HCT116 (cell line): Measurements from ENCODE around the gene COL4A1. TPM values are rescaled to one million over a fixed set of nuclear protein-coding genes. Genes with fewer than 3 reads are reported as not detected.

Experiments used
- ATAC-seq: fragments of 200-7000 bp; cut with Tn5 transposase; 2 replicates; pipeline ENCODE4 v1.9.1; 2020; ENCODE audit warnings: mild to moderate bottlenecking, moderate library complexity
- BruUV-seq: library from RNA; stranded (reverse); fragments of 400-500 nt; replicated peaks from 2 replicates; lab custom pipeline; 2021; lab: Mats Ljungman, UMichigan
- CTCF ChIA-PET: fragments of 300-600 bp; sonication (Branson Sonifier 250); formaldehyde crosslinking; loops from one replicate; lab custom pipeline; 2021; ENCODE audit warnings: antibody characterized with exemption; lab: Charles Lee
- POLR2A ChIA-PET: fragments of 300-600, 350-600 bp; sonication (Branson Sonifier 250); formaldehyde crosslinking; loops from one replicate; lab custom pipeline; 2021; ENCODE audit warnings: antibody characterized with exemption; lab: Charles Lee
- RAD21 ChIA-PET, 2 experiments: fragments of 300-600 bp; sonication (Branson Sonifier 250); formaldehyde crosslinking; loops; one replicate each; lab custom pipeline; 2023; ENCODE audit warnings: low total read pairs in 2 of 2; ENCODE audit not compliant: uncharacterized antibody in 2 of 2, unreplicated experiment in 2 of 2, low non-redundant PET in 1 of 2; lab: Charles Lee
- DNase-seq: peaks from one replicate; pipeline ENCODE4 v3.0.0-alpha.2; 2010; ENCODE audit warnings: low read depth, low spot score
- H2AFZ ChIP-seq: fragments of 200-600 bp; shearing (Covaris generic), sonication (generic); 2 replicates; pipeline ENCODE4 v1.6.1; 2017; ENCODE audit warnings: low read depth, mixed run types, mixed read lengths, antibody characterized with exemption, low read length; ENCODE audit not compliant: poor library complexity, severe bottlenecking
- H3K27ac ChIP-seq: 2 replicates; pipeline ENCODE4 v1.5.1; 2012; ENCODE audit warnings: low read depth, low read length
- H3K27me3 ChIP-seq: fragments of 200-600 bp; sonication (generic); 2 replicates; pipeline ENCODE4 v1.6.1; 2016; ENCODE audit warnings: mixed run types, low read length, mixed read lengths; ENCODE audit not compliant: insufficient read depth
- H3K36me3 ChIP-seq, 2 experiments: fragments of 200-500 bp in 1 of 2; fragments of 200-600 bp in 1 of 2; sonication (Bioruptor generic) in 1 of 2; sonication (generic) in 1 of 2; 2 replicates each; pipeline versions ENCODE4 v1.5.1 to v1.6.1; 2014 to 2016; ENCODE audit warnings: low read length in 2 of 2, inconsistent platforms in 1 of 2, mixed read lengths in 1 of 2, mixed run types in 1 of 2; ENCODE audit not compliant: insufficient read depth in 2 of 2, control insufficient read depth in 1 of 2
- H3K4me1 ChIP-seq, 2 experiments: fragments of 200-600 bp in 1 of 2; sonication (generic) in 1 of 2; 2 replicates each; pipeline versions ENCODE4 v1.5.1 to v1.6.1; 2012 to 2017; ENCODE audit warnings: low read length in 2 of 2, inconsistent platforms in 1 of 2, mild to moderate bottlenecking in 1 of 2, mixed read lengths in 1 of 2, mixed run types in 1 of 2, moderate library complexity in 1 of 2; ENCODE audit not compliant: insufficient read depth in 2 of 2, control insufficient read depth in 1 of 2
- H3K4me2 ChIP-seq: fragments of 200-600 bp; sonication (generic); 2 replicates; pipeline ENCODE4 v1.6.1; 2017; ENCODE audit warnings: mixed run types, low read length, mixed read lengths
- H3K4me3 ChIP-seq, 2 experiments: fragments of 200-600 bp in 1 of 2; sonication (generic) in 1 of 2; replicated peaks in 1 of 2; 2 replicates each; pipeline ENCODE4 v1.5.1; 2011 to 2016; ENCODE audit warnings: low read length in 2 of 2, control low read depth in 1 of 2, low read depth in 1 of 2, mild to moderate bottlenecking in 1 of 2, mixed read lengths in 1 of 2, mixed run types in 1 of 2
- H3K79me2 ChIP-seq: fragments of 200-600 bp; sonication (generic); 2 replicates; pipeline ENCODE4 v1.6.1; 2017; ENCODE audit warnings: mild to moderate bottlenecking, mixed run types, low read length, moderate library complexity, mixed read lengths; ENCODE audit not compliant: insufficient read depth
- H3K9ac ChIP-seq: fragments of 200-600 bp; sonication (generic); 2 replicates; pipeline ENCODE4 v1.6.1; 2016; ENCODE audit warnings: low read length, mixed read lengths
- H3K9me2 ChIP-seq: fragments of 200-600 bp; sonication (generic), shearing (Covaris generic); 2 replicates; pipeline ENCODE4 v1.6.1; 2017; ENCODE audit warnings: mixed run types, mild to moderate bottlenecking, moderate library complexity; ENCODE audit not compliant: insufficient read depth
- H3K9me3 ChIP-seq, 2 experiments: fragments of 200-500 bp in 1 of 2; fragments of 200-600 bp in 1 of 2; sonication (Bioruptor generic) in 1 of 2; sonication (generic) in 1 of 2; 2 replicates each; pipeline ENCODE4 v1.6.1; 2014 to 2017; ENCODE audit warnings: low read length in 2 of 2, mixed read lengths in 2 of 2, inconsistent platforms in 1 of 2, low read depth in 1 of 2, mild to moderate bottlenecking in 1 of 2, mixed run types in 1 of 2, moderate library complexity in 1 of 2; ENCODE audit not compliant: control insufficient read depth in 1 of 2, insufficient read depth in 1 of 2
- H4K20me1 ChIP-seq: fragments of 200-600 bp; sonication (generic), shearing (Covaris generic); 2 replicates; pipeline ENCODE4 v1.6.1; 2017; ENCODE audit warnings: mixed run types, mild to moderate bottlenecking, moderate library complexity; ENCODE audit not compliant: insufficient read depth
- CBX3 ChIP-seq: IDR thresholded peaks from 2 replicates; pipeline ENCODE4 v1.6.1; 2012; ENCODE audit warnings: low read depth
- CEBPB ChIP-seq: IDR thresholded peaks from 2 replicates; pipeline ENCODE4 v1.6.1; 2012; ENCODE audit warnings: low read depth
- CTCF ChIP-seq, 3 experiments: fragments of 200-600 bp in 1 of 3; sonication (generic) in 1 of 3; IDR thresholded peaks in 2 of 3; conservative IDR thresholded peaks in 1 of 3; 2 replicates each; pipeline ENCODE4 v1.5.1; 2012 to 2017; ENCODE audit warnings: low read depth in 2 of 3, low read length in 2 of 3, antibody characterized with exemption in 1 of 3, borderline replicate concordance in 1 of 3, control low read depth in 1 of 3, mild to moderate bottlenecking in 1 of 3, mixed read lengths in 1 of 3, mixed run types in 1 of 3, moderate library complexity in 1 of 3; ENCODE audit not compliant: insufficient read depth in 1 of 3
- EGR1 ChIP-seq: IDR thresholded peaks from 2 replicates; pipeline ENCODE4 v1.6.1; 2012; ENCODE audit warnings: low read depth
- ELF1 ChIP-seq: IDR thresholded peaks from 2 replicates; pipeline ENCODE4 v1.6.1; 2012; ENCODE audit warnings: low read depth, borderline replicate concordance
- EZH2 ChIP-seq: fragments of 200-600 bp; sonication (generic); IDR thresholded peaks from 2 replicates; pipeline ENCODE4 v1.6.1; 2017; ENCODE audit warnings: antibody characterized with exemption, mixed run types
- EZH2phosphoT487 ChIP-seq: fragments of 200-600 bp; IDR thresholded peaks from 2 replicates; pipeline ENCODE4 v1.6.1; 2018; ENCODE audit warnings: antibody characterized with exemption, borderline replicate concordance
- FOSL1 ChIP-seq: IDR thresholded peaks from 2 replicates; pipeline ENCODE4 v1.6.1; 2012; ENCODE audit warnings: low read depth
- JUND ChIP-seq: IDR thresholded peaks from 2 replicates; pipeline ENCODE4 v1.6.1; 2012
- MAX ChIP-seq: IDR thresholded peaks from 2 replicates; pipeline ENCODE4 v1.6.1; 2012
- POLR2A ChIP-seq: IDR thresholded peaks from 2 replicates; pipeline ENCODE4 v1.7.0; 2011; ENCODE audit warnings: borderline replicate concordance; ENCODE audit not compliant: insufficient read depth, insufficient read length; ENCODE audit errors: extremely low read depth
- POLR2AphosphoS5 ChIP-seq: IDR thresholded peaks from 2 replicates; pipeline ENCODE4 v1.6.1; 2011; ENCODE audit warnings: mild to moderate bottlenecking, low read depth, low read length, moderate library complexity
- RAD21 ChIP-seq: IDR thresholded peaks from 2 replicates; pipeline ENCODE4 v1.6.1; 2012; ENCODE audit warnings: low read depth, mild to moderate bottlenecking
- SIN3A ChIP-seq: IDR thresholded peaks from 2 replicates; pipeline ENCODE4 v1.6.1; 2012; ENCODE audit warnings: low read depth
- SP1 ChIP-seq: IDR thresholded peaks from 2 replicates; pipeline ENCODE4 v1.6.1; 2012; ENCODE audit warnings: low read depth
- SRF ChIP-seq: IDR thresholded peaks from 2 replicates; pipeline ENCODE4 v1.6.1; 2012; ENCODE audit warnings: low read depth
- TCF7L2 ChIP-seq: IDR thresholded peaks from 2 replicates; pipeline ENCODE4 v1.7.0; 2011; ENCODE audit warnings: borderline replicate concordance, inconsistent platforms; ENCODE audit not compliant: insufficient read depth, insufficient read length; ENCODE audit errors: extremely low read depth
- ZFX ChIP-seq: fragments of 450-650 bp; IDR thresholded peaks from 2 replicates; pipeline ENCODE4 v1.6.1; 2017
- ZNF274 ChIP-seq: fragments of 200-500 bp; sonication (Bioruptor generic); IDR thresholded peaks from 2 replicates; pipeline ENCODE4 v1.6.1; 2014; ENCODE audit warnings: mild to moderate bottlenecking, low read depth, low read length, inconsistent platforms
- intact Hi-C: fragments of 100-400 bp; cut with micrococcal nuclease; formaldehyde crosslinking; loops from 2 replicates; pipeline ENCODE4 v1.10.0; 2022
- total RNA-seq: library from RNA; stranded (reverse); gene quantifications from one replicate; pipeline ENCODE4 v1.2.1, GENCODE V29; 2021; ENCODE audit not compliant: unreplicated experiment
- TF ChIP-seq, protein P1 (sequence below): IDR thresholded peaks from 2 replicates; pipeline ENCODE4 v1.6.1; 2012; ENCODE audit warnings: low read depth

Gene COL4A1
- total RNA-seq, 1 experiment from 2014 or later, result 0.57 TPM

DNA sequence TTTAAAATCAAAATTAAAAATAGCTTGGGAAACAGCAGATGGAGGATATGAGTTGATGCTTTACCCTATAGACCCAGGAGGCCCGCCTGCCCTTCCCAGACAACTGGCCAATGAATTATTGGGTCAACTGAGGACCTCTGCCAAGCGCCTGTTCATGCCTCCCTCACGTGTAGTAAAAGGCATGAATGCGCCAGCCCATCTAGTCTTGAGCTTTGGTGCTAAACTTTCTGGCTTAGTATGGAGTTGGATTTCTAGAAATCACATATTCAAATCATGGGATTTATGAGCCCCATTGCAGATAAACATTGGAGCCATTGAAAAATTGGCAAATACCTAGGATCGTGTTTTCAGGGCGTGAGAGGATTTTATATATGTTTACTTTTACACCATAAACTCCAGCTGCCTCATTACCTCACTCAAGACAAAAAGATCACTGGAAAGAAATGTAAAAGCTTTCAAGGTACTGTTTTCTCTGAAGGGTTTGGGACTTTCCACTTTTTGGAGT lies 47.2 kb upstream of the COL4A1 start:
- no peaks in the 10 kb centered on the region for H4K20me1 ChIP-seq
- no peak overlapping the region for H3K27ac ChIP-seq
- no peaks in the 10 kb centered on the region; the same call in 1 of the 2 replicates for H3K9me2 ChIP-seq
- no peaks in the 10 kb centered on the region for H3K36me3 ChIP-seq
- DNase-seq, result no peak
- no peak overlapping the region for H3K4me3 ChIP-seq
- H3K4me1 ChIP-seq, result no peaks in the 10 kb centered on the region
- no peaks in the 10 kb centered on the region; the same call in 1 of the 2 replicates for H3K27me3 ChIP-seq
- RAD21 ChIA-PET, result no interaction called here
- no peak overlapping the region for H3K4me2 ChIP-seq
- H3K9me3 ChIP-seq, result no peaks in the 10 kb centered on the region
- BruUV-seq, result no TSS peak
- intact Hi-C loops, result no loop called here
- TF ChIP-seq POLR2A (no peak), TCF7L2 (no peak), EZH2phosphoT487 (no peak), ZFX (no peak), CTCF (IDR thresholded peaks at IDR 0.05 in 2 of 3, conservative IDR thresholded peaks at IDR 0.05 in 1 of 3; ENCODE audit: borderline replicate concordance in 1 of 3, insufficient read depth in 1 of 3, low read depth in 2 of 3, low read length in 2 of 3) (no peak), JUND (no peak), FOSL1 (no peak), EZH2 (no peak), SP1 (no peak), POLR2AphosphoS5 (no peak), ZNF274 (no peak), CBX3 (no peak), SIN3A (no peak), EGR1 (no peak), CEBPB (no peak), MAX (no peak), RAD21 (no peak), SRF (no peak), ELF1 (no peak)
- TF ChIP-seq, protein P1, sequence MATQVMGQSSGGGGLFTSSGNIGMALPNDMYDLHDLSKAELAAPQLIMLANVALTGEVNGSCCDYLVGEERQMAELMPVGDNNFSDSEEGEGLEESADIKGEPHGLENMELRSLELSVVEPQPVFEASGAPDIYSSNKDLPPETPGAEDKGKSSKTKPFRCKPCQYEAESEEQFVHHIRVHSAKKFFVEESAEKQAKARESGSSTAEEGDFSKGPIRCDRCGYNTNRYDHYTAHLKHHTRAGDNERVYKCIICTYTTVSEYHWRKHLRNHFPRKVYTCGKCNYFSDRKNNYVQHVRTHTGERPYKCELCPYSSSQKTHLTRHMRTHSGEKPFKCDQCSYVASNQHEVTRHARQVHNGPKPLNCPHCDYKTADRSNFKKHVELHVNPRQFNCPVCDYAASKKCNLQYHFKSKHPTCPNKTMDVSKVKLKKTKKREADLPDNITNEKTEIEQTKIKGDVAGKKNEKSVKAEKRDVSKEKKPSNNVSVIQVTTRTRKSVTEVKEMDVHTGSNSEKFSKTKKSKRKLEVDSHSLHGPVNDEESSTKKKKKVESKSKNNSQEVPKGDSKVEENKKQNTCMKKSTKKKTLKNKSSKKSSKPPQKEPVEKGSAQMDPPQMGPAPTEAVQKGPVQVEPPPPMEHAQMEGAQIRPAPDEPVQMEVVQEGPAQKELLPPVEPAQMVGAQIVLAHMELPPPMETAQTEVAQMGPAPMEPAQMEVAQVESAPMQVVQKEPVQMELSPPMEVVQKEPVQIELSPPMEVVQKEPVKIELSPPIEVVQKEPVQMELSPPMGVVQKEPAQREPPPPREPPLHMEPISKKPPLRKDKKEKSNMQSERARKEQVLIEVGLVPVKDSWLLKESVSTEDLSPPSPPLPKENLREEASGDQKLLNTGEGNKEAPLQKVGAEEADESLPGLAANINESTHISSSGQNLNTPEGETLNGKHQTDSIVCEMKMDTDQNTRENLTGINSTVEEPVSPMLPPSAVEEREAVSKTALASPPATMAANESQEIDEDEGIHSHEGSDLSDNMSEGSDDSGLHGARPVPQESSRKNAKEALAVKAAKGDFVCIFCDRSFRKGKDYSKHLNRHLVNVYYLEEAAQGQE, result no peak
- POLR2A ChIA-PET, result no interaction called here
- H2AFZ ChIP-seq, result no peak overlapping the region
- no peak overlapping the region for H3K9ac ChIP-seq
- CTCF ChIA-PET, result no interaction called here
- no peak for ATAC-seq
- H3K79me2 ChIP-seq, result no peaks in the 10 kb centered on the region
